Astrocyte (in vitro differentiated cells and primary cell): Measurements from ENCODE around the gene TMTC1. TPM values are rescaled to one million over a fixed set of nuclear protein-coding genes. Genes with fewer than 3 reads are reported as not detected.

ENCODE experiments used
- DNase-seq: peaks from one replicate; pipeline ENCODE4 v3.0.0-alpha.2; 2010; ENCODE audit warnings: low read depth
- FAIRE-seq: peaks from 2 replicates; lab custom pipeline; 2011; peaks lifted over from hg19 to GRCh38; lab: Jason Lieb, UNC
- H2AFZ ChIP-seq: 2 replicates; pipeline ENCODE4 v1.6.0; 2012; ENCODE audit warnings: low read depth, low read length, inconsistent platforms
- H3K27ac ChIP-seq: 2 replicates; pipeline ENCODE4 v1.5.1; 2011; ENCODE audit warnings: low read depth, low read length, inconsistent platforms
- H3K27me3 ChIP-seq: 2 replicates; pipeline ENCODE4 v1.6.0; 2011; ENCODE audit warnings: low read length, inconsistent platforms; ENCODE audit not compliant: insufficient read depth
- H3K36me3 ChIP-seq: 2 replicates; pipeline ENCODE4 v1.5.1; 2011; ENCODE audit warnings: low read length, inconsistent platforms; ENCODE audit not compliant: insufficient read depth
- H3K4me1 ChIP-seq: 2 replicates; pipeline ENCODE4 v1.5.1; 2011; ENCODE audit warnings: low read length, inconsistent platforms; ENCODE audit not compliant: insufficient read depth
- H3K4me2 ChIP-seq: 2 replicates; pipeline ENCODE4 v1.6.0; 2012; ENCODE audit warnings: low read length, inconsistent platforms
- H3K4me3 ChIP-seq: 2 replicates; pipeline ENCODE4 v1.5.1; 2011; ENCODE audit warnings: low read depth, mild to moderate bottlenecking, low read length, inconsistent platforms; ENCODE audit not compliant: insufficient read depth
- H3K79me2 ChIP-seq: 2 replicates; pipeline ENCODE4 v1.6.0; 2012; ENCODE audit warnings: mild to moderate bottlenecking, low read length, inconsistent platforms; ENCODE audit not compliant: insufficient read depth
- H3K9ac ChIP-seq: 2 replicates; pipeline ENCODE4 v1.6.0; 2012; ENCODE audit warnings: mild to moderate bottlenecking, low read length, inconsistent platforms
- H3K9me3 ChIP-seq: 2 replicates; pipeline ENCODE4 v1.5.1; 2012; ENCODE audit warnings: low read depth, mild to moderate bottlenecking, low read length, inconsistent platforms; ENCODE audit not compliant: insufficient read depth
- H4K20me1 ChIP-seq: 2 replicates; pipeline ENCODE4 v1.6.0; 2012; ENCODE audit warnings: low read length, inconsistent platforms; ENCODE audit not compliant: insufficient read depth
- H3K27ac Mint-ChIP-seq: one replicate; pipeline ENCODE4 v1.8.0; 2021; ENCODE audit warnings: mild to moderate bottlenecking, mixed read lengths; ENCODE audit not compliant: unreplicated experiment
- H3K27me3 Mint-ChIP-seq: one replicate; pipeline ENCODE4 v1.8.0; 2021; ENCODE audit warnings: low read depth, mixed read lengths; ENCODE audit not compliant: unreplicated experiment
- H3K36me3 Mint-ChIP-seq: one replicate; pipeline ENCODE4 v1.8.0; 2021; ENCODE audit warnings: low read depth, mixed read lengths; ENCODE audit not compliant: unreplicated experiment
- H3K4me1 Mint-ChIP-seq: one replicate; pipeline ENCODE4 v1.8.0; 2021; ENCODE audit warnings: low read depth, mixed read lengths; ENCODE audit not compliant: unreplicated experiment
- H3K4me3 Mint-ChIP-seq: one replicate; pipeline ENCODE4 v1.8.0; 2021; ENCODE audit warnings: mild to moderate bottlenecking, moderate library complexity, mixed read lengths; ENCODE audit not compliant: unreplicated experiment
- H3K9me3 Mint-ChIP-seq: one replicate; pipeline ENCODE4 v1.8.0; 2021; ENCODE audit warnings: mild to moderate bottlenecking, mixed read lengths; ENCODE audit not compliant: unreplicated experiment
- CTCF ChIP-seq: IDR thresholded peaks from 2 replicates; pipeline ENCODE4 v1.5.1; 2011; ENCODE audit warnings: low read depth, mild to moderate bottlenecking, inconsistent platforms, low read length, moderate library complexity; ENCODE audit not compliant: insufficient read depth
- EZH2 ChIP-seq: IDR thresholded peaks from 2 replicates; pipeline ENCODE4 v1.6.1; 2012; ENCODE audit warnings: mild to moderate bottlenecking, low read length, inconsistent platforms; ENCODE audit not compliant: insufficient read depth
- total RNA-seq: library from RNA; stranded (reverse); gene quantifications from 2 replicates; pipeline ENCODE4 v1.2.1, GENCODE V29; 2021

Gene TMTC1
- total RNA-seq, 1 donor from 2014 or later = 4.7 TPM

- Mint-ChIP-seq H3K4me3 (no peak overlapping the region), H3K9me3 (no peaks in the 10 kb centered on the region), H3K4me1 (peaks cover 8% of the 10 kb centered on the region), H3K27ac (no peak overlapping the region), H3K27me3 (no peaks in the 10 kb centered on the region), H3K36me3 (peaks cover 3% of the 10 kb centered on the region)
- Histone ChIP-seq H3K79me2 (no peaks in the 10 kb centered on the region), H4K20me1 (no peaks in the 10 kb centered on the region), H3K9me3 (no peaks in the 10 kb centered on the region), H3K4me1 (peaks cover 8% of the 10 kb centered on the region), H3K27me3 (no peaks in the 10 kb centered on the region), H3K9ac (no peak overlapping the region), H3K27ac (no peak overlapping the region), H3K4me2 (no peak overlapping the region), H2AFZ (no peak overlapping the region), H3K4me3 (no peak overlapping the region), H3K36me3 (no peaks in the 10 kb centered on the region)
- TF ChIP-seq CTCF (no peak), EZH2 (no peak)
- DNase-seq (no peak), FAIRE-seq (no peak)
Measured at GRCh38 chr12:29517264-29517663, 266.5 kb downstream of the TMTC1 start.

- Mint-ChIP-seq H3K9me3 (no peaks in the 10 kb centered on the region), H3K4me1 (peaks cover 6% of the 10 kb centered on the region), H3K4me3 (no peak overlapping the region), H3K36me3 (peaks cover 3% of the 10 kb centered on the region), H3K27me3 (no peaks in the 10 kb centered on the region), H3K27ac (peak overlapping the region; percentile 5)
- Histone ChIP-seq H3K9me3 (no peaks in the 10 kb centered on the region), H3K27ac (no peak overlapping the region), H3K4me3 (no peak overlapping the region), H3K4me1 (peaks cover 8% of the 10 kb centered on the region), H2AFZ (no peak overlapping the region), H3K79me2 (no peaks in the 10 kb centered on the region), H3K36me3 (no peaks in the 10 kb centered on the region), H3K9ac (no peak overlapping the region), H4K20me1 (no peaks in the 10 kb centered on the region), H3K4me2 (peak overlapping the region; percentile 57), H3K27me3 (no peaks in the 10 kb centered on the region)
- DNase-seq (peak; percentile 83), FAIRE-seq (no peak)
- TF ChIP-seq CTCF (no peak), EZH2 (no peak)
Measured at GRCh38 chr12:29516431-29516875, 267.3 kb downstream of the TMTC1 start.

GRCh38 chr12:29510591-29511185, 273.1 kb downstream of the TMTC1 start:
- Histone ChIP-seq H3K27ac (no peak overlapping the region), H3K9me3 (no peaks in the 10 kb centered on the region), H3K4me1 (no peaks in the 10 kb centered on the region), H3K9ac (no peak overlapping the region), H3K4me3 (no peak overlapping the region), H3K4me2 (no peak overlapping the region), H2AFZ (no peak overlapping the region), H3K79me2 (no peaks in the 10 kb centered on the region), H3K36me3 (no peaks in the 10 kb centered on the region), H4K20me1 (no peaks in the 10 kb centered on the region), H3K27me3 (peaks cover 3% of the 10 kb centered on the region)
- peaks cover 3% of the 10 kb centered on the region for H3K36me3 Mint-ChIP-seq
- no peak overlapping the region for H3K4me3 Mint-ChIP-seq
- DNase-seq (no peak), FAIRE-seq (no peak)
- TF ChIP-seq CTCF (no peak), EZH2 (no peak)
- H3K4me1 Mint-ChIP-seq = no peaks in the 10 kb centered on the region
- no peak overlapping the region for H3K27ac Mint-ChIP-seq
- no peaks in the 10 kb centered on the region for H3K9me3 Mint-ChIP-seq
- H3K27me3 Mint-ChIP-seq = no peaks in the 10 kb centered on the region
